T-helper 2 cell treated with Interferon-gamma antibody and Interleukin-4, amounts not matched to agents 5 μg/mL and 100 μg/mL, for 36 hours (primary cell): ENCODE measurements around the gene DOK7.

Source experiments
- DNase-seq: peaks from one replicate; pipeline ENCODE4 v3.0.0; 2021; ENCODE audit warnings: low spot score
- H3K27ac Mint-ChIP-seq: one replicate; pipeline ENCODE4 v1.8.0; 2021; ENCODE audit warnings: mild to moderate bottlenecking, mixed read lengths
- H3K27me3 Mint-ChIP-seq: one replicate; pipeline ENCODE4 v1.8.0; 2021; ENCODE audit warnings: low read depth, mixed read lengths
- H3K36me3 Mint-ChIP-seq: one replicate; pipeline ENCODE4 v1.8.0; 2021; ENCODE audit warnings: low read depth, mixed read lengths
- H3K4me1 Mint-ChIP-seq: one replicate; pipeline ENCODE4 v1.8.0; 2021; ENCODE audit warnings: low read depth, mixed read lengths
- H3K4me3 Mint-ChIP-seq: one replicate; pipeline ENCODE4 v1.8.0; 2022; ENCODE audit warnings: mild to moderate bottlenecking, moderate library complexity, mixed read lengths
- H3K9me3 Mint-ChIP-seq: one replicate; pipeline ENCODE4 v1.8.0; 2021; ENCODE audit warnings: mixed read lengths

DOK7 gene

GRCh38 chr4:3476341-3476747, 13.2 kb downstream of the DOK7 start:
- H3K36me3 Mint-ChIP-seq = no peaks in the 10 kb centered on the region
- H3K4me1 Mint-ChIP-seq = no peaks in the 10 kb centered on the region
- H3K9me3 Mint-ChIP-seq = no peaks in the 10 kb centered on the region
- no peak overlapping the region for H3K27ac Mint-ChIP-seq
- no peak overlapping the region for H3K4me3 Mint-ChIP-seq
- DNase-seq = no peak
- H3K27me3 Mint-ChIP-seq = peaks cover 3% of the 10 kb centered on the region

- Mint-ChIP-seq H3K9me3 (no peaks in the 10 kb centered on the region), H3K36me3 (no peaks in the 10 kb centered on the region), H3K4me1 (no peaks in the 10 kb centered on the region), H3K27me3 (peaks cover 9% of the 10 kb centered on the region), H3K4me3 (no peak overlapping the region), H3K27ac (no peak overlapping the region)
- DNase-seq = no peak
Measured at GRCh38 chr4:3476936-3477749, 14.0 kb downstream of the DOK7 start.

- Mint-ChIP-seq H3K4me1 (no peaks in the 10 kb centered on the region), H3K27ac (no peak overlapping the region)
Measured at GRCh38 chr4:3477750-3478430, 14.8 kb downstream of the DOK7 start.

GRCh38 chr4:3478446-3479357, 15.6 kb downstream of the DOK7 start:
- no peaks in the 10 kb centered on the region for H3K9me3 Mint-ChIP-seq
- no peaks in the 10 kb centered on the region for H3K36me3 Mint-ChIP-seq
- H3K27me3 Mint-ChIP-seq = peaks cover 9% of the 10 kb centered on the region
- DNase-seq = no peak
- H3K4me3 Mint-ChIP-seq = no peak overlapping the region
- no peak overlapping the region for H3K27ac Mint-ChIP-seq
- no peaks in the 10 kb centered on the region for H3K4me1 Mint-ChIP-seq

More at GRCh38 chr4:3477750-3478430, 14.8 kb downstream of the DOK7 start:
- no peaks in the 10 kb centered on the region for H3K36me3 Mint-ChIP-seq
- peaks cover 9% of the 10 kb centered on the region for H3K27me3 Mint-ChIP-seq
- H3K4me3 Mint-ChIP-seq = no peak overlapping the region
- H3K9me3 Mint-ChIP-seq = no peaks in the 10 kb centered on the region
- DNase-seq = no peak

- H3K27ac Mint-ChIP-seq = no peak overlapping the region
- H3K27me3 Mint-ChIP-seq = peaks cover 9% of the 10 kb centered on the region
- no peaks in the 10 kb centered on the region for H3K4me1 Mint-ChIP-seq
- no peak for DNase-seq
- H3K36me3 Mint-ChIP-seq = no peaks in the 10 kb centered on the region
- H3K9me3 Mint-ChIP-seq = no peaks in the 10 kb centered on the region
- no peak overlapping the region for H3K4me3 Mint-ChIP-seq
Measured at GRCh38 chr4:3479358-3480101, 16.4 kb downstream of the DOK7 start.

- no peak overlapping the region for H3K4me3 Mint-ChIP-seq
- H3K36me3 Mint-ChIP-seq = no peaks in the 10 kb centered on the region
- DNase-seq = peak; percentile 64
- no peak overlapping the region for H3K27ac Mint-ChIP-seq
- no peaks in the 10 kb centered on the region for H3K4me1 Mint-ChIP-seq
- H3K9me3 Mint-ChIP-seq = no peaks in the 10 kb centered on the region
- peaks cover 11% of the 10 kb centered on the region for H3K27me3 Mint-ChIP-seq
Measured at GRCh38 chr4:3480528-3481112, 17.5 kb downstream of the DOK7 start.

- Mint-ChIP-seq H3K9me3 (no peaks in the 10 kb centered on the region), H3K4me1 (no peaks in the 10 kb centered on the region), H3K36me3 (no peaks in the 10 kb centered on the region), H3K27ac (no peak overlapping the region), H3K4me3 (no peak overlapping the region), H3K27me3 (peaks cover 11% of the 10 kb centered on the region)
- DNase-seq = no peak
Measured at GRCh38 chr4:3481113-3481531, 18.0 kb downstream of the DOK7 start.

GRCh38 chr4:3481783-3482393, 18.8 kb downstream of the DOK7 start:
- Mint-ChIP-seq H3K36me3 (no peaks in the 10 kb centered on the region), H3K27me3 (peaks cover 15% of the 10 kb centered on the region), H3K27ac (no peak overlapping the region), H3K4me1 (no peaks in the 10 kb centered on the region), H3K4me3 (no peak overlapping the region), H3K9me3 (no peaks in the 10 kb centered on the region)
- no peak for DNase-seq

GRCh38 chr4:3482707-3483106, 19.6 kb downstream of the DOK7 start:
- H3K36me3 Mint-ChIP-seq = no peaks in the 10 kb centered on the region
- H3K4me1 Mint-ChIP-seq = no peaks in the 10 kb centered on the region
- H3K4me3 Mint-ChIP-seq = no peak overlapping the region
- no peak for DNase-seq
- no peak overlapping the region for H3K27ac Mint-ChIP-seq
- H3K9me3 Mint-ChIP-seq = no peaks in the 10 kb centered on the region
- peaks cover 15% of the 10 kb centered on the region for H3K27me3 Mint-ChIP-seq

GRCh38 chr4:3483471-3483921, 20.4 kb downstream of the DOK7 start:
- no peak overlapping the region for H3K4me3 Mint-ChIP-seq
- DNase-seq = no peak

GRCh38 chr4:3484057-3484973, 21.2 kb downstream of the DOK7 start:
- H3K36me3 Mint-ChIP-seq = no peaks in the 10 kb centered on the region
- H3K9me3 Mint-ChIP-seq = no peaks in the 10 kb centered on the region
- no peak for DNase-seq
- H3K27ac Mint-ChIP-seq = no peak overlapping the region
- peaks cover 15% of the 10 kb centered on the region for H3K27me3 Mint-ChIP-seq
- no peaks in the 10 kb centered on the region for H3K4me1 Mint-ChIP-seq
- no peak overlapping the region for H3K4me3 Mint-ChIP-seq

More at GRCh38 chr4:3483471-3483921, 20.4 kb downstream of the DOK7 start:
- Mint-ChIP-seq H3K9me3 (no peaks in the 10 kb centered on the region), H3K4me1 (no peaks in the 10 kb centered on the region), H3K36me3 (no peaks in the 10 kb centered on the region), H3K27ac (no peak overlapping the region), H3K27me3 (peaks cover 15% of the 10 kb centered on the region)
